NCI-H2196 (cell line): ENCODE measurements around the gene ATP7B.
A peak's percentile ranks its signal among the peaks of the same experiment; 100 is the strongest.

Experiments used
- DNase-seq: peaks from one replicate; lab custom pipeline; 2025; ENCODE audit not compliant: unreplicated experiment; lab: John Stamatoyannopoulos, UW

Gene ATP7B

GRCh38 chr13:51900471-51900870, 110.8 kb downstream of the ATP7B start:
- DNase-seq = no peak

- peak; percentile 20 for DNase-seq
Measured at GRCh38 chr13:51895906-51896888, 115.1 kb downstream of the ATP7B start.

DNA sequence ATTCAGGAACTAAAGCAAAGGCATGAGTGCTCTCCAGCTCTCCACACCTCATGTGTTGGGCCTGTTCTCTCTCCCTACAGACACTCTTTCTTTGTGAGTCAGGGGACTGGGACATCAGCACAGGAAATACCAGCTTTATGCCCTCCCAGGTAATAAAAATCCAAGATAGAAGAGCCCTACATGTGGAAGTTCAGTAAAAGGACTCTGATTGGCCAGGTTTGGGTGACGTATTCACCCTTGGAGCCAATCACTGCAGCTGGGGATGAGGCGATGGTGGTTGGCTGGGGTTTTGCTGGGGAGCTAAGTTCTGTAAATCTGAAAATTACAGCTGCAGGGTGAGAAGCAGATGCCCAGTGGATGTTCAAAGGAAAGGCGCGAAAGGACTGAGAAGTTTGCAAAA, 117.0 kb downstream of the ATP7B start:
- DNase-seq = no peak

GRCh38 chr13:51892657-51893056, 118.6 kb downstream of the ATP7B start:
- DNase-seq = no peak

- no peak for DNase-seq
Measured at GRCh38 chr13:51887468-51887867, 123.8 kb downstream of the ATP7B start.

GRCh38 chr13:51885651-51886050, 125.6 kb downstream of the ATP7B start:
- no peak for DNase-seq

DNA sequence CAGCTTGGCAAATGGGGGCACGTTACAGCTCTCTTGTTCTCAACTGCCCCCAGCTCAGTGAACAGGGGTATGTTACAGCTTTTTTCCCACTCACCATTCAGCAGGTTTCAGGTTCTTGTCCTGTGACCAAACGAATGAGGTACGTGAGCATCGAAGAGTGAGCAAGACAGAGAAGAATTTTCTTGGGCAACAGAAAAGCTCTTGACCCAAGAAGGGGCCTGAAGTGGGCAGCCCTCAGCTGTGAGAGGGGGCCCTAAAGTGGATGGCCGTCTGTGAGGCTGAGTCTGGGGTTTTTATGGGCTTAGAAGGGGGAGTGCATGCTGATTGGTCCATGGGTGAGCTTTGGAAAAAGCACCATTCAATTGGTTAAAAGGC, 128.0 kb downstream of the ATP7B start:
- DNase-seq = no peak
